Activated T-cell treated with anti-CD3 and anti-CD28 coated beads for 4 hours (primary cell): ENCODE results near the gene SPOCK3.
"Not testable (repeated sequence)": the region's sequence is repeated elsewhere in the genome, so short reads cannot be mapped to it uniquely, and the experiment has no call there.

Source experiments
- DNase-seq: peaks from one replicate; pipeline ENCODE4 v3.0.0-alpha.2; 2020

SPOCK3 gene

DNA sequence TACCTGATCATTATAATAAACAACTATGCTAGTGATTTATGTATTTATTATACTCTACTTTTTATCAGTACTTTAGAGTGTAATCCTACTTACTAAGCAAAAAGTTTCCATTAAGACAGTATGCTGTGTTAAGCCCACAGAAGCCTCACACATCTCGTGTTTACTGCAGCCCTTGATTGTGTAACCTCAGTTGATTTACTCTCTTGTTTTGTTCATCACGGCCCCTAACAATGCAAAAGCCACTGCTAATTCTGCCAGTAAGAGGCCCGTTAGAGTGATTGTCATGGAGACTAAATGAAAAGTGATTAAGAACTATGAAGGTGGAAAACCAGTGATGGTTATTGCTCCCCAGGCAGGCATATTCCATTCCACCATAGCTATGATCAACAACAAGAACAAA lies 436.2 kb downstream of the SPOCK3 start:
- no peak for DNase-seq

DNA sequence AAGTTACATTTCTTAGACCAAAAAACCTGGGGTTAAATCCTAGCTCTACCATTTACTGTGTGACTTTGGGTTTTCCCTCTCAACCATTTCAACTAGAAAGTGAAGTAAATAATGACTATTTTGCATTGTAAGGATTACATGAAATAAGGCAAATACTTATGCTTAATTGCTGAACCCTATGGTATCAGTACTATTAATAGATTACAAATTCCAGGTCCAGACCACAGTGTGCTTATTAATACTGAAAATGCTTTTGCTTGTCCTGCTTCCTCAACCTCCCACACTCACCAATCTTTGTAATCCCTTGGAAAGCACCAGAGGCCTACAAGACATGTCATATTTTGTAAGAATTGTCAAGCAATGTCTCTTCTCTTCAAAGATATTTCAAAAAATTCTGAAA lies 456.5 kb downstream of the SPOCK3 start:
- no peak for DNase-seq

DNA sequence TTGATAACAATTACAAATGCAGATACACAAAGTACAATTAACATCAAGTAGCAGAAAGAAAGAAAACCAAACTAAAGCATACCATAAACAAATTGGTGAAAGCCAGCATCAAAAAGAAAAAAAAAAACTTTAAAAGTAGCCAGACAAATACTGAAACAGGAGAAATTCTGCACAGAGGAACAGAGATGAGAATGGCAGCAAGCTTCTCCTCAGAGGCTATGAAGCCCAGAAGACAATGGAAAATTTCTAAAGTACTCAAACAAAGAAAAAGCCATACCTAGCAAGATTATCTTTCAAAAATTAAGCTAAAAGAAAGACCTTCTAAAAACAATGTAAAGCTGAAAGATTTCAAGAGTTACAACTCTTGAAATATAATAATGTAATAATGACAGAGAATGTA lies 471.3 kb downstream of the SPOCK3 start:
- no peak for DNase-seq

- no peak for DNase-seq
Observed at GRCh38 chr4:166741742-166742141, 492.6 kb downstream of the SPOCK3 start.

DNA sequence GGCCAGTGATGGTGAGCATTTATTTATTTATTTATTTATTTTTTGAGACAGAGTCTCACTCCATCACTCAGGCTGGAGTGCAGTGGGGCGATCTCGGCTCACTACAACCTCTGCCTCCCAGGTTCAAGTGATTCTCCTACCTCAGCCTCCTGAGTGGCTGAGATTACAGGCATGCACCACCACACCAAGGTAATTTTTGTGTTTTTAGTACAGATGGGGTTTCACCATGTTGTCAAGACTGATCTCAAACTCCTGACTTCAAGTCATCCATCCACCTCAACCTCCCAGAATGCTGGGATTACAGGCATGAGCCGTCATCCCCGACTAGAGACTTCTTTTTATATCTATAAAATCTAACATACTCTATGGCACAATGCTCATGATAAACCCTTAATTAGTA lies 495.1 kb downstream of the SPOCK3 start:
- not testable (repeated sequence) for DNase-seq

- DNase-seq: no peak
Observed at GRCh38 chr4:166737430-166737829, 496.9 kb downstream of the SPOCK3 start.

- no peak for DNase-seq
Observed at GRCh38 chr4:166735553-166735952, 498.7 kb downstream of the SPOCK3 start.

- no peak for DNase-seq
Observed at GRCh38 chr4:166734797-166735196, 499.5 kb downstream of the SPOCK3 start.

DNA sequence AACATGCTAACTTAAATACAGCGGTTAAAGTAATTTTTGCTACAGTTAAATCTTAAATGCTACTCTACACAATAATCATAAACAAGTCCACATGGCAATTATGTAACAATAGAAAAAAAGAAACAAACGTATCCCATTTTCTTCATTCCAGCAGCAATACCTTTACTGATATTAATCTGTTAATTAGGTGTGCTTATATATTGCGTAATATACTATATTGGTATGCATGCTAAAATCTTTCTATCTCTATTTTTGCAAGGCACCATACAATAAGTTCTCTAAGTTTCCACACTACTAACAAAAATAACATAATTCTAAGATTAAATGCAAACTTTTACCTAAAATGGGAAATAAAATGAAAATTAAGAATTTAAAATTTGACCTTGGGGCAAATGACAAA lies 500.6 kb downstream of the SPOCK3 start:
- DNase-seq: no peak

- no peak for DNase-seq
Observed at GRCh38 chr4:166726832-166727231, 507.5 kb downstream of the SPOCK3 start.

DNA sequence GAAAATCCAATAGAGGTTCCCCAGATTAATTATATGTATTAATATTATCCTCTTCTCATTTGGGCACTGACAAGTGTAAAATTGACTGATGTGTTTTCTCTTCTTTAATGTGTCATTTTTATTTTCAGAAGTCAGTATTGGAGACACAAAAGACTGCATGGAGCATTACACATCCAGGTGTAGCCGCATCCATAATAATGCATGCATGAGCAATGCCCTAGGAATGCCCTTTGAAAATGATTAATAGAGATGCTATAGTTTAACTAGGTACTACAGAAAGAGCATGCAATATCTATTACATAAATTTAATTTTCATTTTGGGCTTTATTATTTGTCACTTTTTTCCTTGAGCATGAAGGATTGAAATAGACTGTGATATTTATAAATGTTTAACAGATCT lies 509.9 kb downstream of the SPOCK3 start:
- no peak for DNase-seq

DNA sequence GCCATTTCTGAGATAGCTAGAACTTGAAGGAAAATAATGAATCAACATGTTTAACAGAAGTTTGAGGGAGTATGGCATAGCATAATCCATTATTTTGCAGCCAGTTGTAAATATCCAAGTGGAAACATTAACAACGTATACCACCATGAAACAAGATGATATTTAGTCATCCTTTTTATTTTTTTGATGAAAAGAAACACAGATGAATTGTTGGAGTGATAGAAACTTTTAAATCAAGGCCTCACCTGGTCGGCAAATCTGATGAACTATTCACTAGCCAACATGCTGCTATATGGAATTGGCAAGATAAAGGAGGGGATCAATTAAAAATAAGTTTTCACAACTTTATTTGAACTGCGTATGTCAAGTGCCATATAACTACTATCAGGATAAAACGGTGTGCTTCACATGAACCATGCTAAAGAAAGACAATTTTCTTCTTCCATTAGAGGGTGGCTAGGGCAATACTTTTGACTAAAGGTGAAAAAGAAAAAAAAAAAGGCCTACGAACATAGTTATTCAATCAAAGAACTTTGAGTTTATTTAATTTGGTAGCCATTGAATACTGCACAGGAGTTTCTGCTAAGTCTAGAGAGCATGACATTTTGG lies 510.7 kb downstream of the SPOCK3 start:
- DNase-seq: no peak

- not testable (repeated sequence) for DNase-seq
Observed at GRCh38 chr4:166715748-166716713, 518.3 kb downstream of the SPOCK3 start.

DNA sequence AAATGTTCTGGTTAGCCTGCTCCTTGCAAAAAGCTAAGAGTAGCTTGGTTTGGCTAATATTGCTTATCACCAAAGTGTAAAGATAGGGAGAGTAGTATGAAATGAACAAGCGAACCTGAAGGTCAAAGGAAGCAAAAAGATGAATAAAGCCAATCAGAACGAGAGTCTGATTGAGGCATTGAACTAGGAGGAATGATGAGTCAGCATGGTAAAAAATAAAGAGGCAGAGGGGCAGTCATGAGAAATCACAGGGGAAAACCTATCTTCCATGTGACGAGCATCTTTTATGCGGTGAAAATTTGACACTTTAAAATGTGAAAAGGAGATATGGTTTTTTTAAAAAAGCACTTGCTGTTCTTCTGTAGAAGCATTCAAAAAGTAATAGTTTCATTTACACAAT lies 533.7 kb downstream of the SPOCK3 start:
- no peak for DNase-seq

DNA sequence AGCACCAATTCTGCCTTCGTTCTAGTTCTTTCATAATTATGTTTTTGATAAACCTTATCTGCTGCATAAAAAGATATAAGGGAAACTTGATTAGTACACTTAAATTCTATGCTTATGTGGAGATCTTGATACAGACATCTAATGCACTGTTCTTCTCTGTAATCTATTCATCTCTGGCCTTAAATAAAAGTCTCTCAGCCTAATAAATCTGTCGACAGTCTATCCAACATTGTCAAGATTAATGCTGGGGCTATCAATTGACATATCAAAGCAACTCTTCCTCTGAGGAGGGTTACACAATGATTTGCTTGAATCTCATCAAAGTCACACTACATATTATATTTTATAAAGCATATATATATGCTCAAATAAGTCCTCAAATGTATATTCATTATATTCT lies 545.5 kb downstream of the SPOCK3 start:
- no peak for DNase-seq

DNA sequence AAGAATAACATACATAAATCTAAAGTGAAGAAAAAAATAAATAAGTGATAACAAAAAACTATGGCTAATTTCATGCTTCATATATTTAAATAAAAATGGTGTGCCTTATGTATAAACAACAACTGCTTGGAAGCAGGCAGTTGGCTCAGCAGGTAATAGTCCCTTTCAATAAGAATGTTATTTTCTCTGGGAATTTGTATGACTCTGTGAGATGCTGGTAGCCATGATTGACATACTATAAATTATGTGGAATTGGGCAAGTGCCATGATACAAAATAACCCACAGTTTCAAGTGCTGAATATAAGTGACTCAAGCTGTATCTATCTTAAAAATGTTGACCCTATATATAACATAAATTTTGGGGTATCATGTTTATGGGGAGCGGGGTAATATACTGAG lies 546.5 kb downstream of the SPOCK3 start:
- no peak for DNase-seq
